Natural killer cell treated with Interleukin-12 subunit alpha and Interleukin-12 subunit beta and Interleukin-15 and Interleukin-18, amount 100 ng/mL, for 72 hours (primary cell): Measurements from ENCODE around the gene SLC9A1. TPM values are rescaled to one million over a fixed set of nuclear protein-coding genes. Genes with fewer than 3 reads are reported as not detected.

Experiments used
- ATAC-seq, 2 donors: fragments of 150-1000 bp; cut with Tn5 transposase in 1 of 2; sonication (Bioruptor Pico), chemical (Tn5 transposase) in 1 of 2; 2 replicates each; pipeline ENCODE4 v1.10.0; 2021
- DNase-seq: peaks from one replicate; pipeline ENCODE4 v3.0.0; 2022; ENCODE audit warnings: low spot score
- H3K27ac Mint-ChIP-seq, 2 donors: 1 replicate in 1 of 2; 2 replicates in 1 of 2; pipeline ENCODE4 v1.8.0; 2022; ENCODE audit warnings: mixed read lengths in 2 of 2, mild to moderate bottlenecking in 1 of 2, moderate library complexity in 1 of 2
- H3K27me3 Mint-ChIP-seq, 2 donors: 1 replicate in 1 of 2; 2 replicates in 1 of 2; pipeline ENCODE4 v1.8.0; 2022; ENCODE audit warnings: mixed read lengths in 2 of 2
- H3K36me3 Mint-ChIP-seq: one replicate; pipeline ENCODE4 v1.8.0; 2022; ENCODE audit warnings: mixed read lengths
- H3K4me1 Mint-ChIP-seq, 2 donors: 1 replicate in 1 of 2; 2 replicates in 1 of 2; pipeline ENCODE4 v1.8.0; 2022; ENCODE audit warnings: low read depth in 2 of 2, mixed read lengths in 2 of 2, mild to moderate bottlenecking in 1 of 2
- H3K4me3 Mint-ChIP-seq: one replicate; pipeline ENCODE4 v1.8.0; 2022; ENCODE audit warnings: mixed read lengths
- H3K9me3 Mint-ChIP-seq: 2 replicates; pipeline ENCODE4 v1.8.0; 2022; ENCODE audit warnings: mixed read lengths
- total RNA-seq, 2 donors: library from RNA; stranded (reverse); gene quantifications; one replicate each; pipeline ENCODE4 v1.2.3, GENCODE V29; 2022

Gene SLC9A1
- total RNA-seq, 2 donors from 2014 or later = 25.3 to 31.4 TPM

DNA sequence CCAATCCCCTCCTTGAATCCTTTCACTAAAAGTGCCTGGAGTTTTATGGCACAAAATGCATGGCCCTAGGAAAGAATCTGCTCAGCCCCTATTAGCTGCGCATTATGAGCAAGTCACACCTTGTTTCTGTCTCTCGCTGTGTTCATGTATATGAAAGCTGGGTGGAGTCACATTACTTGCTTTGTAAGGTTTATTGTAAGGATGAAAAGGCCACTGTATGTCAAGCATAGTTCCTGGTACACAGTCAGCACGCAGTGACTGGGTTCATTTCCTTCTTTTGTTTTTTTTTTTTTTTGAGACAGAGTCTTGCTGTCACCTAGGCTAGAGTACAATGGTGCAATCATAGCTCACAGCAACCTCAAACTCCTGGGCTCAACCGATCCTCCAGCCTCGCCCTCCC lies 6.7 kb upstream of the SLC9A1 start:
- ATAC-seq (no peak), DNase-seq (no peak)
- no peaks in the 10 kb centered on the region for H3K9me3 Mint-ChIP-seq
- H3K27ac Mint-ChIP-seq = no peak overlapping the region
- H3K4me1 Mint-ChIP-seq = no peaks in the 10 kb centered on the region
- H3K36me3 Mint-ChIP-seq = no peaks in the 10 kb centered on the region
- no peak overlapping the region for H3K4me3 Mint-ChIP-seq
- no peaks in the 10 kb centered on the region for H3K27me3 Mint-ChIP-seq

GRCh38 chr1:27157194-27157593 lies 2.3 kb upstream of the SLC9A1 start:
- Mint-ChIP-seq H3K36me3 (no peaks in the 10 kb centered on the region), H3K27me3 (no peaks in the 10 kb centered on the region), H3K9me3 (no peaks in the 10 kb centered on the region), H3K4me1 (peaks cover 30 to 33% of the 10 kb centered on the region in 2 donors), H3K27ac (no peak overlapping the region), H3K4me3 (no peak overlapping the region)
- ATAC-seq (no peak), DNase-seq (no peak)

DNA sequence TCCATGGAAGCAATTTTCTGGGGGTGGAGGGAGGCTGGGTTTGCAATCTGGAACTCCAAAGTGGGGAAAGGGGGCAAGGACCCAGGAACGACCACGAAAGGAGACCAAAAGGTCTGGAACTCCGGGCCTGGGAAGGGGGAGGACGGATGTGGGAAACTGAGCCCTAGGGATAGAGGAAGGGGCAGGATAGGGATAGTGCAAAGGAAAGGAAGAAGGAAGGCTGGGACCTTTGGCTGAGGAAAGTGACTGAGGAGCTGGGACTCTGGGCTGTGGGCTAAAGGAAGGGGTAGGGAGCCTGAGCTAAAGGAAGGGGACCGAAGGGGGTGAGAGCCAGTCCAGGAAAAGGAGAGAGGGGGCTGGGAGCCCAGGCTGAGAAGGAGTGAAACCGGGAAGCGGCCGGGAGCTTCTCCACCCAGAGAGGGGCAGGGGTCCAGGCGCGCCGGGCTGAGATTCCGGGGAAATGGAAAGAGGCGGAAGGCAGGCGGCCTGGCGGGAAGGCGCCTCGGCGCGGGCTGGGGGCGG lies 395 bp downstream of the SLC9A1 start:
- Mint-ChIP-seq H3K27me3 (no peaks in the 10 kb centered on the region), H3K4me1 (peaks cover 40 to 49% of the 10 kb centered on the region in 2 donors), H3K9me3 (no peaks in the 10 kb centered on the region), H3K36me3 (no peaks in the 10 kb centered on the region), H3K4me3 (peak overlapping the region; percentile 99), H3K27ac (peak overlapping the region; percentile 82 to 98)
- DNase-seq (no peak), ATAC-seq (no peak)

DNA sequence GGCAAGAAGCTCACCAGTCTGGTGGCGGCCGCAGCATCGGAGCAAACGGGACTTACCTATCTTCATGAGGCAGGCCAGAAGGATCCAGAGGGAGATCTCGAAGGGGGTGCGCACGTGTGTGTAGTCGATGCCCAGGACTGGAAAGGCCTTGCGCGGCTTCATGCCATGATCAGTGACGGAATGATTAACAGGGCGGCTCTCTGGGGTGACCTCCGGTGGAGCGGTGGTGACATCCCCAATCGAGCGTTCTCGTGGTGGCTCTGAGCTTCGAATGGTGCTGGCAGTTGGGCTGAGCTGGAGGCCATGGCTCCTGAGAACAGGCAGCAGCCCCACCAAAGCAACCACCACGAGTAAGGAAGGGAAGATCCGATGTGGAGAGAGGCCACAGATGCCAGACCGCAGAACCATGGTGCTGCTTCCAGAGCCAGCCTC lies 982 bp downstream of the SLC9A1 start:
- peaks cover 46 to 54% of the 10 kb centered on the region in 2 donors for H3K4me1 Mint-ChIP-seq

DNA sequence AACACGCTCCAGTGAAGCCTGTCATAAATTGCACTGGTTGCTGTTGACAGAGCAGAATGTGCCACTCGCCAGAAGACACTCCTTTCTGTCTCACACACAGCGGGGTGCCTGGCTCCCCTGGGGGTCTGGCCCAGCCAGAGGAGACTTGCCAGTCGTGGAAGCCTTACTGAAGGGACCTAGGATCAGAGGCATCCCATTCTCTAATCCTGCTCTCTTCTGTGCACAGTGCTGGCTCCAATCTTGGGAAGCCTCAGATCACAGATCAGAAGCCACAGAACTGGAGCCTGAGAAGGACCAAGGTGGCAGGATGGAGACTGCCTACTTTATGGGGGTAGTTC lies 1.4 kb downstream of the SLC9A1 start:
- Mint-ChIP-seq H3K27me3 (no peaks in the 10 kb centered on the region), H3K9me3 (no peaks in the 10 kb centered on the region), H3K27ac (peak overlapping the region; percentile 82 to 98), H3K4me1 (peaks cover 50 to 59% of the 10 kb centered on the region in 2 donors), H3K4me3 (peak overlapping the region; percentile 99), H3K36me3 (no peaks in the 10 kb centered on the region)
- ATAC-seq (no peak), DNase-seq (no peak)

More for the DNA sequence above, 982 bp downstream of the SLC9A1 start:
- H3K27me3 Mint-ChIP-seq = no peaks in the 10 kb centered on the region
- DNase-seq (no peak), ATAC-seq (no peak)
- H3K36me3 Mint-ChIP-seq = no peaks in the 10 kb centered on the region
- H3K9me3 Mint-ChIP-seq = no peaks in the 10 kb centered on the region
- peak overlapping the region; percentile 99 for H3K4me3 Mint-ChIP-seq
- H3K27ac Mint-ChIP-seq = peak overlapping the region; percentile 82 to 98

DNA sequence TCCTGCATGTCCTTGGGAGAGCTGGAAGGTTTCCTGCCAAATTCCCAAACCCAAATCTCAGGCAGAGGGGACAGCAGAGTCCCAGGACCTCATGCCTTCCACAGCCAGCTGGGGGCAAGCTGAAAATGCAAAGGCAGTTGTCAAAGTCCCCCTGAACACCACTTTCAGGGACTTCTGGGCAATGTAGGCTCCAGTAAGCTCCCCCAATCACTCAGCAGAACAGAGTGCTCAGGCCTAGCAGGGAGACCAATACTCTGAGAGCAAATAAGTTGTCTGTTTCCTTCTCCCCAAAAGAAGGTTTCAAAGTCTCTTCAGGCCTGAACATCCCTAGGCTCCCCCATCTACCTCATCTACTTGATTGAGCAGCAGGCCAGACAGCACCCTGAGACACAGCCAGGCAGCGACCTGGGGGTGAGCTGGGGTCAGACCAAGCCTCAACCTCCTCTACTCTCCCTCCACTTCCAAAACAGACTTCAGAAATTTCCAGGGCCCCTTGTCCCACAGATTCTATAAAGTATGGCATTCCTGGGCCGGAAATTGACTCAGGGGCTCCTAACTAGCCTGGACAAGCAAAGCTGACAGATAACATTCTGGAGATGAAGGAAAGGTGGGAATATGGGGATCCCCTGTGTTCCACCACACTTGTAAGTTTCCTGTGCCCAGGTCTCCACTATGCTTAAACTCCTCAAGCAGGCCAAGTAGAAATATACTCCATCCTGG lies 1.9 kb downstream of the SLC9A1 start:
- H3K27ac Mint-ChIP-seq = peak overlapping the region; percentile 82 to 98
- ATAC-seq (no peak), DNase-seq (no peak)
- no peaks in the 10 kb centered on the region for H3K27me3 Mint-ChIP-seq
- peak overlapping the region; percentile 99 for H3K4me3 Mint-ChIP-seq
- no peaks in the 10 kb centered on the region for H3K36me3 Mint-ChIP-seq
- no peaks in the 10 kb centered on the region for H3K9me3 Mint-ChIP-seq
- peaks cover 50 to 64% of the 10 kb centered on the region in 2 donors for H3K4me1 Mint-ChIP-seq

GRCh38 chr1:27152004-27152828 lies 2.7 kb downstream of the SLC9A1 start:
- DNase-seq = no peak
- no peak for ATAC-seq

GRCh38 chr1:27150641-27151040 lies 4.3 kb downstream of the SLC9A1 start:
- Mint-ChIP-seq H3K4me1 (peaks cover 50 to 66% of the 10 kb centered on the region in 2 donors), H3K27ac (no peak overlapping the region), H3K27me3 (no peaks in the 10 kb centered on the region), H3K4me3 (no peak overlapping the region), H3K9me3 (no peaks in the 10 kb centered on the region), H3K36me3 (no peaks in the 10 kb centered on the region)
- no peak for ATAC-seq
- DNase-seq = no peak

More at GRCh38 chr1:27152004-27152828, 2.7 kb downstream of the SLC9A1 start:
- H3K27ac Mint-ChIP-seq = peak overlapping the region; percentile 82 to 98
- no peaks in the 10 kb centered on the region for H3K27me3 Mint-ChIP-seq
- H3K9me3 Mint-ChIP-seq = no peaks in the 10 kb centered on the region
- H3K36me3 Mint-ChIP-seq = no peaks in the 10 kb centered on the region
- H3K4me1 Mint-ChIP-seq = peaks cover 50 to 64% of the 10 kb centered on the region in 2 donors
- peak overlapping the region; percentile 99 for H3K4me3 Mint-ChIP-seq

GRCh38 chr1:27150183-27150582 lies 4.7 kb downstream of the SLC9A1 start:
- peak overlapping the region in 1 of 2 donors; percentile 55 for H3K27ac Mint-ChIP-seq
- no peak for DNase-seq
- H3K4me1 Mint-ChIP-seq = peaks cover 45 to 66% of the 10 kb centered on the region in 2 donors
- H3K36me3 Mint-ChIP-seq = no peaks in the 10 kb centered on the region
- no peaks in the 10 kb centered on the region for H3K27me3 Mint-ChIP-seq
- H3K4me3 Mint-ChIP-seq = no peak overlapping the region
- ATAC-seq = no peak
- H3K9me3 Mint-ChIP-seq = no peaks in the 10 kb centered on the region

GRCh38 chr1:27149762-27150113 lies 5.2 kb downstream of the SLC9A1 start:
- Mint-ChIP-seq H3K4me3 (no peak overlapping the region), H3K27me3 (no peaks in the 10 kb centered on the region), H3K9me3 (no peaks in the 10 kb centered on the region), H3K4me1 (peaks cover 44 to 62% of the 10 kb centered on the region in 2 donors), H3K27ac (peak overlapping the region in 1 of 2 donors; percentile 55), H3K36me3 (no peaks in the 10 kb centered on the region)
- DNase-seq (no peak), ATAC-seq (no peak)

DNA sequence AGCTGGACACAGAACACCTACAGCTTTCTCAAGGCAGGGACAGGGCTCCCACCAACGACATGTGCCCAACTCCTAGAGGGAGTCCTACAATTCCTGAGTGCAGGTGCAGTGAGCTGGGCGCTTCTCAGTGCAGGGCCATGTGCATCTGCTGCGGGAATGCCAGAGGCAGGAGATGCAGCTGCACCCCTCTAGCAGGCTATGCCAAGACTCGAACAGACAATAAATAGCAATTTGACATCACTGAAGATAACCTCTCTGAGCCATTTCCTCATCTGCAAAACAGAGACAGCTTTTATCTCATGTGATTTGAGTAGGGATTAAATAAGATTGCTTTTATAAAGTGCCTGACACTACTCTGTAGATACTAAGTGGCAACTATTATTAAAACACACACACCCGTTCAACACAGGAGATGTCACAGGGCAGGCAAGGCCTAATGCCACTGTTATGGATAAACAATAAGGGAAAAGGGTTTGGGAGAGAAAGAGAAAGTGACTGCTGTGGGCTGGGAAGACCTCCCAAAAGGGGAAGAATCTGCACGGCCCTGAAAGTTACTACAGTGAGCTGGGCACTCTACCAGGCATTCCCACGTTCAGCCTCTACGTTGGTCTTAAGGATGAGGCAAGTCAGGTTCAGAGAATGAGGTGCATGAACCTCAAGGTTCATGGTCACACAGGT lies 5.7 kb downstream of the SLC9A1 start:
- Mint-ChIP-seq H3K9me3 (no peaks in the 10 kb centered on the region), H3K27me3 (no peaks in the 10 kb centered on the region), H3K27ac (peak overlapping the region in 1 of 2 donors; percentile 61), H3K36me3 (no peaks in the 10 kb centered on the region), H3K4me1 (peaks cover 40 to 57% of the 10 kb centered on the region in 2 donors), H3K4me3 (no peak overlapping the region)
- DNase-seq = no peak
- ATAC-seq = no peak

- H3K27me3 Mint-ChIP-seq = no peaks in the 10 kb centered on the region
- no peak for ATAC-seq
- H3K9me3 Mint-ChIP-seq = no peaks in the 10 kb centered on the region
- DNase-seq = no peak
- no peak overlapping the region for H3K4me3 Mint-ChIP-seq
- peak overlapping the region in 1 of 2 donors; percentile 61 for H3K27ac Mint-ChIP-seq
- H3K36me3 Mint-ChIP-seq = no peaks in the 10 kb centered on the region
- H3K4me1 Mint-ChIP-seq = peaks cover 34 to 51% of the 10 kb centered on the region in 2 donors
Measured at GRCh38 chr1:27148591-27148990, 6.3 kb downstream of the SLC9A1 start.

DNA sequence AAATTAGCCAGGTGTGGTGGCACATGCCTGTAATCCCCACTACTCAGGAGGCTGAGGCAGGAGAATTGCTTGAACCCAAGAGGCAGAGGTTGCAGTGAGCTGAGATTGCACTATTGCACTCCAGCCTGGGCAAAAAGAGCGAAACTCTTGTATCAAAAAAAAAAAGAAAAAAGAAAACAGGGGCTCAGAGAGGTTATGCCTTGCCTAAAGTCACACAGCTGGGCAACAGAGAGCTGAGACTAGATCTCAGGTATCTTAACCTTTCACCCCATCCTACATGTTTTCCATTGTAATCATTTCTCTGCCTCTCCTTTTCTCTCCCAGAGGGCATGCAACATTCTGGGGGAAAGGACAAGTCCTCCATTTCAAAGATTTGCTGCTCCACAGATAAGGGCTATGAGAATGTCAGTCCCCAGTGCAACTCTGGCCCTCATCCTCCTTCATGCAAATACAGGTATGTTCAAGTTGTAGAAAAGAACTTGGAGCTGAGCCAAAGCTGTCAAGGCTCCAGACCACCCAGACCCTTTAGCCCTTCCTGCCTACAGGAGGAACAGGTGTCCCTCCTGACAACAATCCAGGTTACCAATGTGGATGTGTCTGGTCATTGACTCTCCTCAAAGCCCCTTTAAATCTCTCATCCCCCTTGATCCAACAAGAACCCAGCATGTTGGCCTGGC lies 6.9 kb downstream of the SLC9A1 start:
- Mint-ChIP-seq H3K27me3 (no peaks in the 10 kb centered on the region), H3K4me3 (no peak overlapping the region), H3K27ac (peak overlapping the region in 1 of 2 donors; percentile 61), H3K9me3 (no peaks in the 10 kb centered on the region), H3K36me3 (no peaks in the 10 kb centered on the region), H3K4me1 (peaks cover 33 to 49% of the 10 kb centered on the region in 2 donors)
- DNase-seq (no peak), ATAC-seq (no peak)
